H1 (cell line): Measurements from ENCODE around the gene IPO13. TPM values are rescaled to one million over a fixed set of nuclear protein-coding genes. Genes with fewer than 3 reads are reported as not detected.

Source experiments
- CTCF ChIA-PET: fragments of 300-600 bp; sonication (Branson Sonifier 250); formaldehyde crosslinking; loops from one replicate; lab custom pipeline; 2021; ENCODE audit not compliant: partially characterized antibody; lab: Charles Lee
- POLR2A ChIA-PET: fragments of 300-600 bp; sonication (Branson Sonifier 250); formaldehyde crosslinking; loops from one replicate; lab custom pipeline; 2021; ENCODE audit warnings: inconsistent platforms; ENCODE audit not compliant: partially characterized antibody; lab: Charles Lee
- DNase-seq, 2 experiments: peaks; one replicate each; pipeline versions ENCODE4 v3.0.0 to v3.0.0-alpha.2; 2010 to 2022; ENCODE audit warnings: low spot score in 2 of 2, low read depth in 1 of 2, mixed read lengths in 1 of 2
- FAIRE-seq: peaks from 2 replicates; lab custom pipeline; 2011; peaks lifted over from hg19 to GRCh38; lab: Jason Lieb, UNC
- H2AFZ ChIP-seq: 2 replicates; pipeline ENCODE4 v1.8.1; 2012; ENCODE audit warnings: low read length, inconsistent platforms
- H2AK5ac ChIP-seq: 2 replicates; pipeline ENCODE4 v1.6.1; 2013; ENCODE audit warnings: low read depth, low read length
- H2BK120ac ChIP-seq: replicated peaks from 2 replicates; pipeline ENCODE3; 2013; ENCODE audit warnings: low read depth, low read length, inconsistent platforms
- H2BK12ac ChIP-seq: 2 replicates; pipeline ENCODE4 v1.6.1; 2013; ENCODE audit warnings: low read depth, low read length
- H2BK15ac ChIP-seq: 2 replicates; pipeline ENCODE4 v1.6.1; 2013; ENCODE audit warnings: low read length
- H2BK20ac ChIP-seq: 2 replicates; pipeline ENCODE4 v1.6.1; 2013; ENCODE audit warnings: low read length
- H2BK5ac ChIP-seq: 2 replicates; pipeline ENCODE4 v1.6.1; 2013; ENCODE audit warnings: low read depth, low read length
- H3K14ac ChIP-seq: 2 replicates; pipeline ENCODE4 v1.6.1; 2013; ENCODE audit warnings: inconsistent platforms; ENCODE audit not compliant: insufficient read length
- H3K18ac ChIP-seq: 2 replicates; pipeline ENCODE4 v1.6.1; 2013; ENCODE audit warnings: low read length; ENCODE audit errors: extremely low read depth
- H3K23ac ChIP-seq: 2 replicates; pipeline ENCODE4 v1.6.1; 2013; ENCODE audit warnings: inconsistent platforms; ENCODE audit not compliant: insufficient read length
- H3K23me2 ChIP-seq: 2 replicates; pipeline ENCODE4 v1.6.1; 2013; ENCODE audit warnings: low read depth, low read length
- H3K27ac ChIP-seq: 2 replicates; pipeline ENCODE4 v1.6.1; 2011; ENCODE audit warnings: low read depth, low read length, inconsistent platforms
- H3K27me3 ChIP-seq, 4 experiments: replicated peaks in 1 of 4; 1 replicate in 1 of 4; 2 replicates in 3 of 4; pipeline versions ENCODE4 v1.6.1 to v1.8.1; 2011 to 2013; ENCODE audit warnings: low read length in 3 of 4, mild to moderate bottlenecking in 3 of 4, inconsistent platforms in 2 of 4, mixed read lengths in 2 of 4, moderate library complexity in 1 of 4; ENCODE audit not compliant: control insufficient read depth in 3 of 4, insufficient read depth in 3 of 4; ENCODE audit errors: extremely low read depth in 1 of 4
- H3K36me3 ChIP-seq, 4 experiments: 2 replicates each; pipeline versions ENCODE4 v1.6.1 to v1.8.1; 2011 to 2013; ENCODE audit warnings: mild to moderate bottlenecking in 4 of 4, low read length in 3 of 4, moderate library complexity in 2 of 4, control low read depth in 1 of 4, inconsistent platforms in 1 of 4; ENCODE audit not compliant: insufficient read depth in 4 of 4, control insufficient read depth in 2 of 4
- H3K4ac ChIP-seq: replicated peaks from 2 replicates; pipeline ENCODE3; 2013; ENCODE audit warnings: low read length, low read depth, mixed read lengths, inconsistent platforms; ENCODE audit not compliant: insufficient read length
- H3K4me1 ChIP-seq, 4 experiments: replicated peaks in 1 of 4; 1 replicate in 1 of 4; 2 replicates in 3 of 4; pipeline versions ENCODE4 v1.6.1 to v1.8.1; 2011 to 2013; ENCODE audit warnings: low read length in 3 of 4, inconsistent platforms in 2 of 4, mixed read lengths in 1 of 4; ENCODE audit not compliant: insufficient read depth in 4 of 4, control insufficient read depth in 3 of 4
- H3K4me2 ChIP-seq, 2 experiments: 2 replicates each; pipeline versions ENCODE4 v1.6.1 to v1.8.1; 2011 to 2013; ENCODE audit warnings: low read depth in 2 of 2, low read length in 2 of 2, control low read depth in 1 of 2, inconsistent platforms in 1 of 2, mild to moderate bottlenecking in 1 of 2; ENCODE audit not compliant: insufficient read depth in 1 of 2
- H3K4me3 ChIP-seq, 4 experiments: fragments of 200-600, 300-600 bp in 1 of 4; sonication (generic), shearing (Covaris generic), sonication (Bioruptor Twin) in 1 of 4; 2 replicates each; pipeline versions ENCODE4 v1.5.1 to v1.8.1; 2011 to 2016; ENCODE audit warnings: low read length in 4 of 4, low read depth in 3 of 4, control low read depth in 2 of 4, inconsistent platforms in 2 of 4, mild to moderate bottlenecking in 2 of 4, mixed read lengths in 1 of 4, moderate library complexity in 1 of 4; ENCODE audit not compliant: insufficient read depth in 2 of 4; ENCODE audit errors: extremely low read depth in 1 of 4
- H3K56ac ChIP-seq: replicated peaks from 2 replicates; pipeline ENCODE3; 2013; ENCODE audit warnings: low read depth, mild to moderate bottlenecking, mixed read lengths, low read length, inconsistent platforms; ENCODE audit not compliant: insufficient read length
- H3K79me1 ChIP-seq: 2 replicates; pipeline ENCODE4 v1.6.1; 2013; ENCODE audit warnings: low read depth, low read length, control low read depth
- H3K79me2 ChIP-seq, 2 experiments: 2 replicates each; pipeline versions ENCODE4 v1.6.1 to v1.8.1; 2012 to 2013; ENCODE audit warnings: low read length in 2 of 2, mild to moderate bottlenecking in 2 of 2, inconsistent platforms in 1 of 2; ENCODE audit not compliant: insufficient read depth in 2 of 2, control insufficient read depth in 1 of 2
- H3K9ac ChIP-seq, 4 experiments: replicated peaks in 1 of 4; 1 replicate in 1 of 4; 2 replicates in 3 of 4; pipeline versions ENCODE4 v1.6.1 to v1.8.1; 2011 to 2013; ENCODE audit warnings: low read depth in 3 of 4, low read length in 3 of 4, control low read depth in 2 of 4, mild to moderate bottlenecking in 2 of 4, moderate library complexity in 2 of 4, inconsistent platforms in 1 of 4; ENCODE audit errors: extremely low read depth in 1 of 4
- H3K9me3 ChIP-seq, 2 experiments: 2 replicates each; pipeline versions ENCODE4 v1.6.1 to v1.8.1; 2012 to 2013; ENCODE audit warnings: mild to moderate bottlenecking in 2 of 2, moderate library complexity in 2 of 2, control low read depth in 1 of 2, inconsistent platforms in 1 of 2, low read depth in 1 of 2, low read length in 1 of 2, mixed read lengths in 1 of 2; ENCODE audit not compliant: insufficient read depth in 2 of 2
- H4K20me1 ChIP-seq, 2 experiments: replicated peaks in 1 of 2; 2 replicates each; pipeline versions ENCODE3 to v1.8.1; 2011 to 2013; ENCODE audit warnings: inconsistent platforms in 2 of 2, low read length in 2 of 2, mild to moderate bottlenecking in 1 of 2; ENCODE audit not compliant: insufficient read depth in 2 of 2, control insufficient read depth in 1 of 2
- H4K5ac ChIP-seq: 2 replicates; pipeline ENCODE4 v1.6.1; 2013; ENCODE audit warnings: low read length, low read depth, mixed read lengths, inconsistent platforms; ENCODE audit not compliant: insufficient read length
- H4K8ac ChIP-seq: 2 replicates; pipeline ENCODE4 v1.8.0; 2013; ENCODE audit warnings: mild to moderate bottlenecking, moderate library complexity, low read length, inconsistent platforms; ENCODE audit not compliant: insufficient read depth; ENCODE audit errors: extremely low read depth
- H4K91ac ChIP-seq: replicated peaks from 2 replicates; pipeline ENCODE3; 2013; ENCODE audit warnings: low read length, mixed read lengths, inconsistent platforms; ENCODE audit not compliant: insufficient read length
- CREB1 ChIP-seq: IDR thresholded peaks from 2 replicates; pipeline ENCODE4 v1.6.1; 2012; ENCODE audit warnings: inconsistent platforms
- CTBP2 ChIP-seq: IDR thresholded peaks from 2 replicates; pipeline ENCODE4 v1.7.0; 2011; ENCODE audit warnings: borderline replicate concordance, mild to moderate bottlenecking, moderate library complexity, mixed read lengths, low read length; ENCODE audit not compliant: insufficient read depth, insufficient read length
- RAD21 ChIP-seq, 2 experiments: IDR thresholded peaks in 1 of 2; conservative IDR thresholded peaks in 1 of 2; 2 replicates each; pipeline ENCODE4 v1.6.1; 2011; ENCODE audit warnings: low read depth in 2 of 2, low read length in 2 of 2, improper control_type of control experiment in 1 of 2, inconsistent platforms in 1 of 2, mild to moderate bottlenecking in 1 of 2, moderate library complexity in 1 of 2
- RNF2 ChIP-seq: fragments of 200-900, 300-1000 bp; sonication (generic); IDR thresholded peaks from 2 replicates; pipeline ENCODE4 v1.7.1; 2016; ENCODE audit warnings: borderline replicate concordance, low read depth, mild to moderate bottlenecking, antibody characterized with exemption, low read length; ENCODE audit not compliant: poor library complexity, severe bottlenecking; ENCODE audit errors: missing control alignments
- RXRA ChIP-seq: IDR thresholded peaks from 2 replicates; pipeline ENCODE4 v1.6.1; 2011; ENCODE audit warnings: low read depth, mild to moderate bottlenecking, low read length, moderate library complexity; ENCODE audit not compliant: insufficient read depth
- SP1 ChIP-seq: IDR thresholded peaks from 2 replicates; pipeline ENCODE4 v1.6.1; 2011; ENCODE audit warnings: low read depth, low read length
- YY1 ChIP-seq: IDR thresholded peaks from 2 replicates; pipeline ENCODE4 v1.6.1; 2011; ENCODE audit warnings: low read depth, mild to moderate bottlenecking, low read length
- WGBS, 2 experiments: shearing (Covaris generic) in 1 of 2; methylation state at CpG; one replicate each; pipeline versions ENCODE4 v1.1.6 to v1.1.7; 2013 to 2015; ENCODE audit warnings: low lambda C conversion rate in 2 of 2, mixed read lengths in 2 of 2, inconsistent platforms in 1 of 2, low coverage in 1 of 2, missing lambda C conversion rate in 1 of 2; ENCODE audit not compliant: insufficient replicate concordance in 2 of 2, insufficient coverage in 1 of 2, insufficient read length in 1 of 2; ENCODE audit errors: extremely low coverage in 1 of 2, missing lambda C conversion rate in 1 of 2; 5-methylcytosine and 5-hydroxymethylcytosine counted together
- polyA plus RNA-seq, 7 experiments: library from polyadenylated mRNA; depleted of rRNA in 3 of 7; stranded (reverse) in 5 of 7; unstranded in 2 of 7; fragments of >200 nt in 5 of 7; fragments of 200-250 nt in 2 of 7; gene quantifications; 1 replicate in 5 of 7; 2 replicates in 1 of 7; 4 replicates in 1 of 7; pipeline versions ENCODE4 v1.2.1 to v1.2.3, GENCODE V29; 2011 to 2013; ENCODE audit warnings: missing spikeins in 2 of 7, mixed read lengths in 2 of 7
- total RNA-seq: library from RNA; stranded (reverse); fragmentation: NEBNext Ultra II Directional; extraction: Animal tissue kit (Norgen Biotek cat#: 25700); gene quantifications from 2 replicates; pipeline ENCODE4 v1.2.1, GENCODE V29; 2021
- TF ChIP-seq, protein P1 (sequence below): IDR thresholded peaks from 2 replicates; pipeline ENCODE4 v1.6.1; 2011; ENCODE audit warnings: low read length, improper control_type of control experiment
- TF ChIP-seq, protein P2 (sequence below): IDR thresholded peaks from 2 replicates; pipeline ENCODE4 v1.6.1; 2012; ENCODE audit warnings: inconsistent platforms
- TF ChIP-seq, protein P3 (sequence below): IDR thresholded peaks from 2 replicates; pipeline ENCODE4 v1.6.1; 2011; ENCODE audit warnings: low read depth, mild to moderate bottlenecking, low read length; ENCODE audit not compliant: insufficient read depth

Gene IPO13
- total and polyA plus RNA-seq, 2 of the 8 experiments (the other 6 are each of a cell fraction or from before 2014, with no cell fraction given) = 23.0 to 27.0 TPM

DNA sequence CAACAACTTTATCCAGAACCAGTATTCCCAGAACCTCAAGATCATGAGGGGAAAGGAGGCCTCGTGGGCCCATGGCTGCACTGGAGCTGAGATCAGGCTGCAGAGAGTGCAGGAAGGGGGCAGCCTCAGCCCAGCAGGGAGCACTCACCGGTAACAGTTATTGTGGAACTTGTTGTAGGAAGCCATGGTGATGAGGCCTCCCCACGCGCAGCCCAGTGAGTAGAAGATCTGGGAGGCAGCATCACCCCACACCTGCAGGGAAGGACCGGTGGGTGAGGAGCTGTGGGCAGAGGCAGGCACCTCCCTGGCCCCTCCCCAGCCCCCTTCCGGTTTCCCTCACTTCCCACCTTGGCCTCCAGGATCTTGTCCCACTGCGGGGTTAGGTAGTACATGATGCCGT, 55.4 kb downstream of the IPO13 start:
- Histone ChIP-seq H4K20me1 (peaks cover 1 to 2% of the 10 kb centered on the region in 2 experiments), H4K5ac (no peak overlapping the region), H3K23me2 (no peaks in the 10 kb centered on the region), H3K36me3 (peaks cover 0 to 21% (median 11%) of the 10 kb centered on the region in 4 experiments; a peak in 6 of 8 replicates), H4K91ac (no peak overlapping the region), H3K14ac (no peak overlapping the region), H2BK5ac (no peak overlapping the region), H3K27me3 (no peaks in the 10 kb centered on the region), H4K8ac (0 out of 2 replicates have a peak overlapping the region, but pooled peaks have one; percentile 58), H3K79me2 (no peaks in the 10 kb centered on the region), H2AK5ac (no peak overlapping the region), H3K27ac (no peak overlapping the region), H3K4ac (no peak overlapping the region), H3K9ac (no peak overlapping the region), H3K4me2 (no peak overlapping the region), H3K23ac (no peak overlapping the region), H2BK12ac (0 out of 2 replicates have a peak overlapping the region, but pooled peaks have one; percentile 27), H3K79me1 (no peaks in the 10 kb centered on the region), H2AFZ (no peak overlapping the region), H3K9me3 (no peaks in the 10 kb centered on the region), H2BK120ac (no peak overlapping the region), H3K4me3 (no peak overlapping the region), H2BK20ac (no peak overlapping the region), H3K18ac (no peak overlapping the region), H3K56ac (no peak overlapping the region), H3K4me1 (no peaks in the 10 kb centered on the region), H2BK15ac (no peak overlapping the region)
- WGBS, 2 experiments = 92% methylated on average over 8 of the region's 8 CpGs; no CpG with 5 or more reads in 1 of the 2 experiments
- ChIA-PET POLR2A (interaction anchor here (0.5 to 27.1 kb wide), 3 partner anchors 10 to 413 kb away, joined by 3 to 544 read pairs (median 9); partner anchors contain the start of gene SLC6A9), CTCF (interaction anchor here (1.1 to 21.8 kb wide), 7 partner anchors 10 to 69 kb away, joined by 3 to 478 read pairs (median 11); no protein-coding TSS in a partner anchor)
- no peak for DNase-seq
- FAIRE-seq = no peak
- TF ChIP-seq CREB1 (no peak), RNF2 (no peak), SP1 (no peak), YY1 (no peak), CTBP2 (no peak), RXRA (no peak), RAD21 (IDR thresholded peaks at IDR 0.05 in 1 of 2, conservative IDR thresholded peaks at IDR 0.05 in 1 of 2; ENCODE audit: low read depth in 2 of 2, low read length in 2 of 2) (no peak)
- TF ChIP-seq, protein P1, sequence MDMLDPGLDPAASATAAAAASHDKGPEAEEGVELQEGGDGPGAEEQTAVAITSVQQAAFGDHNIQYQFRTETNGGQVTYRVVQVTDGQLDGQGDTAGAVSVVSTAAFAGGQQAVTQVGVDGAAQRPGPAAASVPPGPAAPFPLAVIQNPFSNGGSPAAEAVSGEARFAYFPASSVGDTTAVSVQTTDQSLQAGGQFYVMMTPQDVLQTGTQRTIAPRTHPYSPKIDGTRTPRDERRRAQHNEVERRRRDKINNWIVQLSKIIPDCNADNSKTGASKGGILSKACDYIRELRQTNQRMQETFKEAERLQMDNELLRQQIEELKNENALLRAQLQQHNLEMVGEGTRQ = no peak
- TF ChIP-seq, protein P2, sequence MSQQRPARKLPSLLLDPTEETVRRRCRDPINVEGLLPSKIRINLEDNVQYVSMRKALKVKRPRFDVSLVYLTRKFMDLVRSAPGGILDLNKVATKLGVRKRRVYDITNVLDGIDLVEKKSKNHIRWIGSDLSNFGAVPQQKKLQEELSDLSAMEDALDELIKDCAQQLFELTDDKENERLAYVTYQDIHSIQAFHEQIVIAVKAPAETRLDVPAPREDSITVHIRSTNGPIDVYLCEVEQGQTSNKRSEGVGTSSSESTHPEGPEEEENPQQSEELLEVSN = no peak
- TF ChIP-seq, protein P3, sequence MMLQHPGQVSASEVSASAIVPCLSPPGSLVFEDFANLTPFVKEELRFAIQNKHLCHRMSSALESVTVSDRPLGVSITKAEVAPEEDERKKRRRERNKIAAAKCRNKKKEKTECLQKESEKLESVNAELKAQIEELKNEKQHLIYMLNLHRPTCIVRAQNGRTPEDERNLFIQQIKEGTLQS = no peak
